CD4-positive, alpha-beta memory T cell (primary cell): ENCODE data around the gene IL32. TPM values are rescaled to one million over a fixed set of nuclear protein-coding genes. Genes with fewer than 3 reads are reported as not detected.

Experiments used
- CTCF ChIA-PET: fragments of 350-600 bp; sonication (Branson Sonifier 250); formaldehyde crosslinking; loops from one replicate; lab custom pipeline; 2021; ENCODE audit warnings: inconsistent platforms; ENCODE audit not compliant: partially characterized antibody; lab: Charles Lee
- POLR2A ChIA-PET: fragments of 350-600 bp; sonication (Branson Sonifier 250); formaldehyde crosslinking; loops from one replicate; lab custom pipeline; 2021; ENCODE audit not compliant: partially characterized antibody; lab: Charles Lee
- DNase-seq, 5 donors: peaks; one replicate each; pipeline versions ENCODE4 v3.0.0 to v3.0.0-alpha.2; 2020 to 2022; ENCODE audit warnings: mixed read lengths in 1 of 5
- H3K27ac ChIP-seq: one replicate; pipeline ENCODE4 v1.7.0; 2013; ENCODE audit warnings: low read depth, low read length
- H3K27me3 ChIP-seq: 2 replicates; pipeline ENCODE4 v1.7.0; 2013; ENCODE audit warnings: mild to moderate bottlenecking, low read length, moderate library complexity; ENCODE audit not compliant: insufficient read depth
- H3K36me3 ChIP-seq: 2 replicates; pipeline ENCODE4 v1.7.0; 2013; ENCODE audit warnings: mild to moderate bottlenecking, low read length, moderate library complexity; ENCODE audit not compliant: insufficient read depth
- H3K4me1 ChIP-seq: 2 replicates; pipeline ENCODE4 v1.7.0; 2013; ENCODE audit warnings: mild to moderate bottlenecking, low read length, moderate library complexity; ENCODE audit not compliant: insufficient read depth
- H3K4me3 ChIP-seq, 2 donors: one replicate each; pipeline ENCODE4 v1.7.0; 2013; ENCODE audit warnings: low read length in 2 of 2, mild to moderate bottlenecking in 1 of 2
- H3K9me3 ChIP-seq, 2 donors: one replicate each; pipeline ENCODE4 v1.7.0; 2013; ENCODE audit warnings: low read length in 2 of 2, control low read depth in 1 of 2; ENCODE audit not compliant: control insufficient read depth in 1 of 2
- H3K27ac Mint-ChIP-seq, 7 donors: one replicate each; pipeline ENCODE4 v1.8.0; 2020 to 2021; ENCODE audit warnings: mixed read lengths in 7 of 7, mild to moderate bottlenecking in 6 of 7, inconsistent platforms in 3 of 7, moderate library complexity in 3 of 7
- H3K27me3 Mint-ChIP-seq, 2 donors: one replicate each; pipeline ENCODE4 v1.8.0; 2020 to 2021; ENCODE audit warnings: mixed read lengths in 2 of 2
- H3K36me3 Mint-ChIP-seq, 2 donors: one replicate each; pipeline ENCODE4 v1.8.0; 2020 to 2021; ENCODE audit warnings: mixed read lengths in 2 of 2, inconsistent platforms in 1 of 2, mild to moderate bottlenecking in 1 of 2
- H3K4me1 Mint-ChIP-seq, 4 donors: one replicate each; pipeline ENCODE4 v1.8.0; 2020 to 2021; ENCODE audit warnings: mixed read lengths in 4 of 4, mild to moderate bottlenecking in 1 of 4
- H3K4me3 Mint-ChIP-seq, 8 donors: one replicate each; pipeline ENCODE4 v1.8.0; 2020 to 2021; ENCODE audit warnings: mixed read lengths in 8 of 8, mild to moderate bottlenecking in 7 of 8, moderate library complexity in 6 of 8, inconsistent platforms in 3 of 8
- H3K9me3 Mint-ChIP-seq, 8 donors: one replicate each; pipeline ENCODE4 v1.8.0; 2020 to 2021; ENCODE audit warnings: mixed read lengths in 8 of 8, mild to moderate bottlenecking in 5 of 8, inconsistent platforms in 3 of 8, moderate library complexity in 1 of 8
- intact Hi-C: fragments of 100-400 bp; cut with micrococcal nuclease; formaldehyde crosslinking; loops from one replicate; pipeline ENCODE4 v1.15.1; 2023
- polyA plus RNA-seq, 2 donors: library from polyadenylated mRNA; unstranded; fragments of 300-500 nt; fragmentation: Illumina TruSeq; gene quantifications; one replicate each; pipeline ENCODE4 v1.2.3, GENCODE V29; 2021
- total RNA-seq, 2 experiments: library from RNA; stranded (reverse); gene quantifications; one replicate each; pipeline ENCODE4 v1.2.3, GENCODE V29; 2021

Gene IL32
- total and polyA plus RNA-seq, 4 experiments from 2014 or later: 752 to 3,174 (median 1,961) TPM

- H3K9me3 ChIP-seq: no peaks in the 10 kb centered on the region
- peaks cover 36% of the 10 kb centered on the region for H3K27me3 ChIP-seq
- peaks cover 22% of the 10 kb centered on the region for H3K4me1 ChIP-seq
- Mint-ChIP-seq H3K27me3 (peaks cover 18 to 21% of the 10 kb centered on the region in 2 donors), H3K27ac (peak overlapping the region in 1 of 7 donors; percentile 55), H3K9me3 (no peaks in the 10 kb centered on the region), H3K4me1 (peaks cover 10 to 25% (median 11%) of the 10 kb centered on the region in 4 donors), H3K4me3 (peak overlapping the region; percentile 36 to 90 (median 82)), H3K36me3 (no peaks in the 10 kb centered on the region)
- intact Hi-C loops: no loop called here
- H3K36me3 ChIP-seq: no peaks in the 10 kb centered on the region
- H3K27ac ChIP-seq: no peak overlapping the region
- CTCF ChIA-PET: interaction anchor here (1.6 to 8.2 kb wide), 2 partner anchors 15 to 83 kb away, joined by 3 to 80 read pairs; no protein-coding TSS in a partner anchor
- POLR2A ChIA-PET: interaction anchor here (1.0 to 2.2 kb wide), 5 partner anchors 13 to 84 kb away, joined by 3 to 9 read pairs (median 8); partner anchors contain the start of gene IL32
- H3K4me3 ChIP-seq: no peak overlapping the region
- no peak for DNase-seq
These were observed 20.7 kb upstream of the IL32 start for GRCh38 chr16:3044708-3045107.

GRCh38 chr16:3045758-3046640 is 19.4 kb upstream of the IL32 start, which contains the start of gene MMP25:
MMP25 (plus strand) TSS chr16:3046561; CDS start chr16:3046918, 357 bp downstream.
- Mint-ChIP-seq H3K36me3 (no peaks in the 10 kb centered on the region), H3K27me3 (peaks cover 14 to 17% of the 10 kb centered on the region in 2 donors), H3K4me3 (peak within 1 kb of the TSS; percentile 72 to 90 (median 83)), H3K9me3 (no peaks in the 10 kb centered on the region), H3K4me1 (peaks cover 12 to 34% (median 17%) of the 10 kb centered on the region in 4 donors), H3K27ac (peak within 1 kb of the TSS in 3 of 7 donors; percentile 4 to 55 (median 12))
- ChIA-PET CTCF (interaction anchor here (1.6 to 8.2 kb wide), 2 partner anchors 16 to 81 kb away, joined by 3 to 80 read pairs; no protein-coding TSS in a partner anchor), POLR2A (interaction anchor here (0.6 to 1.7 kb wide), 8 partner anchors 10 to 105 kb away, joined by 3 to 9 read pairs (median 4); partner anchors contain the start of genes HCFC1R1, IL32, THOC6 and ZNF213)
- Histone ChIP-seq H3K36me3 (no peaks in the 10 kb centered on the region), H3K9me3 (no peaks in the 10 kb centered on the region), H3K4me3 (peak within 1 kb of the TSS in 1 of 2 donors; percentile 38), H3K4me1 (peaks cover 22% of the 10 kb centered on the region), H3K27me3 (peaks cover 33% of the 10 kb centered on the region), H3K27ac (no peak within 1 kb of the TSS)
- intact Hi-C loops: no loop called here
- no peak for DNase-seq

- peak overlapping the region in 7 of 8 donors; percentile 21 to 65 (median 61) for H3K4me3 Mint-ChIP-seq
- CTCF ChIA-PET: interaction anchor here (1.7 to 2.0 kb wide), 3 partner anchors 17 to 43 kb away, joined by 4 to 7 read pairs (median 6); no protein-coding TSS in a partner anchor
- no peaks in the 10 kb centered on the region for H3K9me3 Mint-ChIP-seq
- Histone ChIP-seq H3K4me3 (no peak overlapping the region), H3K4me1 (peaks cover 22% of the 10 kb centered on the region), H3K9me3 (no peaks in the 10 kb centered on the region), H3K27me3 (peaks cover 33% of the 10 kb centered on the region), H3K27ac (no peak overlapping the region), H3K36me3 (no peaks in the 10 kb centered on the region)
- peaks cover 16 to 37% (median 20%) of the 10 kb centered on the region in 4 donors for H3K4me1 Mint-ChIP-seq
- H3K36me3 Mint-ChIP-seq: no peaks in the 10 kb centered on the region
- POLR2A ChIA-PET: interaction anchor here (0.6 to 3.5 kb wide), 9 partner anchors 9 to 82 kb away, joined by 3 to 27 read pairs (median 6); partner anchors contain the start of gene IL32
- intact Hi-C loops: no loop called here
- H3K27me3 Mint-ChIP-seq: peaks cover 12 to 17% of the 10 kb centered on the region in 2 donors
- H3K27ac Mint-ChIP-seq: peak overlapping the region in 1 of 7 donors; percentile 4
- DNase-seq: no peak
These were observed 18.6 kb upstream of the IL32 start for GRCh38 chr16:3046641-3047386.

- intact Hi-C loops: no loop called here
- Mint-ChIP-seq H3K27me3 (peaks cover 12 to 17% of the 10 kb centered on the region in 2 donors), H3K4me3 (peak overlapping the region in 6 of 8 donors; percentile 25 to 65 (median 40)), H3K27ac (no peak overlapping the region), H3K9me3 (no peaks in the 10 kb centered on the region), H3K4me1 (peaks cover 16 to 42% (median 24%) of the 10 kb centered on the region in 4 donors), H3K36me3 (peaks cover 0 to 3% of the 10 kb centered on the region in 2 donors)
- ChIA-PET CTCF (interaction anchor here (1.7 to 2.3 kb wide), 5 partner anchors 12 to 82 kb away, joined by 4 to 10 read pairs (median 6); no protein-coding TSS in a partner anchor), POLR2A (interaction anchor here (0.6 to 3.5 kb wide), 9 partner anchors 9 to 82 kb away, joined by 3 to 27 read pairs (median 6); partner anchors contain the start of gene IL32)
- no peak for DNase-seq
- no peak overlapping the region for H3K27ac ChIP-seq
- H3K4me3 ChIP-seq: no peak overlapping the region
- H3K9me3 ChIP-seq: no peaks in the 10 kb centered on the region
- H3K36me3 ChIP-seq: no peaks in the 10 kb centered on the region
- H3K4me1 ChIP-seq: peaks cover 22% of the 10 kb centered on the region
- H3K27me3 ChIP-seq: peaks cover 33% of the 10 kb centered on the region
These were observed 18.1 kb upstream of the IL32 start for GRCh38 chr16:3047387-3047720.

GRCh38 chr16:3049921-3050481 is 15.4 kb upstream of the IL32 start:
- CTCF ChIA-PET: interaction anchor here (1.2 to 2.3 kb wide), 4 partner anchors 18 to 79 kb away, joined by 3 to 11 read pairs (median 9); no protein-coding TSS in a partner anchor
- Mint-ChIP-seq H3K4me3 (no peak overlapping the region), H3K27ac (no peak overlapping the region), H3K9me3 (no peaks in the 10 kb centered on the region), H3K36me3 (peaks cover 0 to 13% of the 10 kb centered on the region in 2 donors), H3K27me3 (peaks cover 5 to 8% of the 10 kb centered on the region in 2 donors), H3K4me1 (peaks cover 24 to 53% (median 31%) of the 10 kb centered on the region in 4 donors)
- Histone ChIP-seq H3K4me3 (no peak overlapping the region), H3K27ac (no peak overlapping the region), H3K27me3 (peaks cover 13% of the 10 kb centered on the region), H3K9me3 (no peaks in the 10 kb centered on the region), H3K4me1 (peaks cover 23% of the 10 kb centered on the region), H3K36me3 (no peaks in the 10 kb centered on the region)
- no peak for DNase-seq
- intact Hi-C loops: no loop called here
- POLR2A ChIA-PET: interaction anchor here (0.7 to 3.5 kb wide), 7 partner anchors 9 to 85 kb away, joined by 3 to 27 read pairs (median 3); partner anchors contain the start of gene ZNF213

GRCh38 chr16:3050487-3050886 is 15.0 kb upstream of the IL32 start:
- no peak overlapping the region for H3K27ac ChIP-seq
- Mint-ChIP-seq H3K36me3 (peaks cover 4 to 16% of the 10 kb centered on the region in 2 donors), H3K9me3 (no peaks in the 10 kb centered on the region), H3K4me3 (no peak overlapping the region), H3K27me3 (peaks cover under 1 to 3% of the 10 kb centered on the region in 2 donors), H3K27ac (peak overlapping the region in 2 of 7 donors; percentile 1 to 8), H3K4me1 (peaks cover 26 to 53% (median 32%) of the 10 kb centered on the region in 4 donors)
- intact Hi-C loops: no loop called here
- CTCF ChIA-PET: interaction anchor here (0.5 to 2.1 kb wide), 3 partner anchors 22 to 78 kb away, joined by 3 to 11 read pairs (median 7); no protein-coding TSS in a partner anchor
- H3K27me3 ChIP-seq: peaks cover 13% of the 10 kb centered on the region
- no peaks in the 10 kb centered on the region for H3K36me3 ChIP-seq
- peaks cover 23% of the 10 kb centered on the region for H3K4me1 ChIP-seq
- H3K9me3 ChIP-seq: no peaks in the 10 kb centered on the region
- DNase-seq: no peak
- H3K4me3 ChIP-seq: no peak overlapping the region
- POLR2A ChIA-PET: interaction anchor here (1.0 to 2.0 kb wide), 7 partner anchors 17 to 121 kb away, joined by 3 to 7 read pairs (median 3); partner anchors contain the start of gene ZNF213
